ENCODE results near the gene MRPS23. TPM values are rescaled to one million over a fixed set of nuclear protein-coding genes. Genes with fewer than 3 reads are reported as not detected.

The MRPS23 gene
- total and polyA plus RNA-seq, 7 donors: 9.5 to 43.9 (median 15.1) TPM

DNA sequence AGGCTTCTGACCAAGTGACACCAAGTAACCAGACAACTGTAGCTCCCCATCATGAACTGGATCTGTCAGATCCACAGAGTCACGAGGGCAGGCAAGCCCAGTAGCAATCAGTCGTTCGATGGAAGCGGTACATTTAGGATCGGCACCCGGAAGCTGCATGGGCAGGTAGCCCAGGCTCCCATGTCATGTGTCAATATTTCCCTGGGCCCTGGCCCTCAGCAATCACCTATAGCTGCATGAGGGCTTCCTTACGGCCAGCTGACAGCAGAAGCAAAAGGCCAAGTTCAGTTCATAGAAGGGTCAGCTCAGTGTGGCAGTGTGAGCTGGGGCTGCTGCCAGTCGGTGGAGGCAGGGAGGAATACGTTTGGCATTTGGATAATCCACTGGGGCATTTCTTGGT is 31.8 kb downstream of the MRPS23 start:
- Histone ChIP-seq H3K36me3 (no peaks in the 10 kb centered on the region), H3K9me3 (no peaks in the 10 kb centered on the region), H3K4me1 (no peaks in the 10 kb centered on the region), H3K27me3 (no peaks in the 10 kb centered on the region), H3K4me3 (no peak overlapping the region), H3K27ac (no peak overlapping the region)
- TF ChIP-seq POLR2AphosphoS5 (IDR thresholded peaks at IDR 0.05) (no peak), POLR2A (IDR thresholded peaks at IDR 0.05) (no peak), EP300 (IDR thresholded peaks at IDR 0.05) (no peak)
- TF ChIP-seq, protein P1, sequence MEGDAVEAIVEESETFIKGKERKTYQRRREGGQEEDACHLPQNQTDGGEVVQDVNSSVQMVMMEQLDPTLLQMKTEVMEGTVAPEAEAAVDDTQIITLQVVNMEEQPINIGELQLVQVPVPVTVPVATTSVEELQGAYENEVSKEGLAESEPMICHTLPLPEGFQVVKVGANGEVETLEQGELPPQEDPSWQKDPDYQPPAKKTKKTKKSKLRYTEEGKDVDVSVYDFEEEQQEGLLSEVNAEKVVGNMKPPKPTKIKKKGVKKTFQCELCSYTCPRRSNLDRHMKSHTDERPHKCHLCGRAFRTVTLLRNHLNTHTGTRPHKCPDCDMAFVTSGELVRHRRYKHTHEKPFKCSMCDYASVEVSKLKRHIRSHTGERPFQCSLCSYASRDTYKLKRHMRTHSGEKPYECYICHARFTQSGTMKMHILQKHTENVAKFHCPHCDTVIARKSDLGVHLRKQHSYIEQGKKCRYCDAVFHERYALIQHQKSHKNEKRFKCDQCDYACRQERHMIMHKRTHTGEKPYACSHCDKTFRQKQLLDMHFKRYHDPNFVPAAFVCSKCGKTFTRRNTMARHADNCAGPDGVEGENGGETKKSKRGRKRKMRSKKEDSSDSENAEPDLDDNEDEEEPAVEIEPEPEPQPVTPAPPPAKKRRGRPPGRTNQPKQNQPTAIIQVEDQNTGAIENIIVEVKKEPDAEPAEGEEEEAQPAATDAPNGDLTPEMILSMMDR (IDR thresholded peaks at IDR 0.05): no peak
- 83 to 84% methylated on average over 9 of the region's 9 CpGs for WGBS, 2 donors
- no peak for DNase-seq
- intact Hi-C loops (cut with DNase I): no loop called here

DNA sequence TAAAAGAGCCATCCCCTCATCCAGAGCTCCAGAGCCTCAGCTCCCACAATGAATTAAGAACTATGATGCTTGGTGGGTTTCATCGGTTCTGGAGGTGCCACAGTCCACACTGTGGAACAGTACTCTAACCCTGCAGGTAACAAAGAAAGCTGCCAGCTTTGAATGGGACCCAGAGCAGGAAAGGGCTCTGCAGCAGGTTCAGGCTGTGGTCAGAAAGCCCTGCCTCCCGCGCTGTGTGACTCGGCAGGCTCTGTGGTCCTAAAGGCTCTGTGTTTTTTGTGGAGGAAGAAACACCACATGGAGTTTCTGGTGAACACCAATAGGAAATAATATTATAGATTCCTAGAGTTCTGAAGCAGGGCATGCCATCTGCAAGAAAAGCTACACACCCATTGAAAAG is 32.5 kb downstream of the MRPS23 start:
- H3K27ac ChIP-seq: no peak overlapping the region
- intact Hi-C loops (cut with DNase I): no loop called here
- DNase-seq: no peak
- H3K4me1 ChIP-seq: no peaks in the 10 kb centered on the region
- TF ChIP-seq, protein P1 (IDR thresholded peaks at IDR 0.05): no peak
- TF ChIP-seq POLR2AphosphoS5 (IDR thresholded peaks at IDR 0.05) (no peak), EP300 (IDR thresholded peaks at IDR 0.05) (no peak), POLR2A (IDR thresholded peaks at IDR 0.05) (no peak)
- no peaks in the 10 kb centered on the region for H3K36me3 ChIP-seq
- no peaks in the 10 kb centered on the region for H3K9me3 ChIP-seq
- no peak overlapping the region for H3K4me3 ChIP-seq
- 86 to 87% methylated on average over 4 of the region's 4 CpGs for WGBS, 2 donors
- no peaks in the 10 kb centered on the region for H3K27me3 ChIP-seq

- H3K27ac ChIP-seq: no peak overlapping the region
- no peak for TF ChIP-seq POLR2A (IDR thresholded peaks at IDR 0.05)
- TF ChIP-seq, protein P1 (IDR thresholded peaks at IDR 0.05): no peak
- no peak for TF ChIP-seq EP300 (IDR thresholded peaks at IDR 0.05)
- TF ChIP-seq POLR2AphosphoS5 (IDR thresholded peaks at IDR 0.05): no peak
- H3K9me3 ChIP-seq: no peaks in the 10 kb centered on the region
- H3K4me3 ChIP-seq: no peak overlapping the region
- 72 to 85% methylated on average over 1 of the region's 1 CpG for WGBS, 2 donors
- no peaks in the 10 kb centered on the region for H3K36me3 ChIP-seq
- peaks cover 0 to 19% (median 16%) of the 10 kb centered on the region in 4 donors for H3K4me1 ChIP-seq
- H3K27me3 ChIP-seq: no peaks in the 10 kb centered on the region
- intact Hi-C loops (cut with DNase I): no loop called here
- DNase-seq: no peak
These were observed 35.4 kb downstream of the MRPS23 start for GRCh38 chr17:57814421-57814820.

DNA sequence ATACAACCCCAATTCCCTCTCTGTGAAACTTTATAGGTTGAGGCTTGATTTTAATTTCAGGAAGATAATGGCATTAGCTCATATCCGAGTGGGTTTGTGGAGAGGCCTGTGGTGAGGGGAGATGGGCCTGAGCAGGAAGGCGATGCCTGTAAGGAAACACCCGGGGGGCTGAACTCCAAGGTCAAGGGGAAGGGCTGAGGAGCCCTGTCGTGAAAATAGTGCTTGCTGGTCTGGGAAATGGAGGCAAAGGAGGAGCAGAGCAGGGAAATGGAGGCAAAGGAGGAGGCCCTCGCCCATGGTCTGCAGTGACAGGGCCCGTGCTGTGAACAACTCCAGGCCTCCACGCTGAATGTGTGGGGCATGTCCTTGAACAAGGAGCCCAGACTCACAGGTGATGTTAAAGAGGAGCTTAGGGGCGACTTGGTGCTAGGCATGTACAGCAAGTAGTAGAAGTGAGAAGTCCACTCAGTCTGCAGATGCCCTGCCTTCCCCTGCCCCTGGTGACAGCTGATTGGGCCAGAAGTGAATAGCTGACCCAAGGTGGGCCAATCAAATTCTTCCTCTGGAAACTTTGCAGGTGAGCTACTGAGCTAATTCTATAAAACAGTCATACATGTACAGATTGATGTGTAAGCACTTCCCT is 38.1 kb downstream of the MRPS23 start:
- no peaks in the 10 kb centered on the region for H3K9me3 ChIP-seq
- H3K27ac ChIP-seq: peak overlapping the region in 1 of 4 donors; percentile 75
- intact Hi-C loops (cut with DNase I): no loop called here
- no peak for DNase-seq
- TF ChIP-seq POLR2A (IDR thresholded peaks at IDR 0.05) (no peak), EP300 (IDR thresholded peaks at IDR 0.05) (no peak), POLR2AphosphoS5 (IDR thresholded peaks at IDR 0.05) (no peak)
- TF ChIP-seq, protein P1 (IDR thresholded peaks at IDR 0.05): no peak
- 54 to 66% methylated on average over 8 of the region's 8 CpGs for WGBS, 2 donors
- H3K4me1 ChIP-seq: peaks cover 0 to 19% (median 16%) of the 10 kb centered on the region in 4 donors
- H3K36me3 ChIP-seq: no peaks in the 10 kb centered on the region
- H3K27me3 ChIP-seq: no peaks in the 10 kb centered on the region
- peak overlapping the region in 2 of 4 donors; percentile 30 to 33 for H3K4me3 ChIP-seq
